ENCODE data around the gene TBC1D13.
A peak's percentile ranks its signal among the peaks of the same experiment; 100 is the strongest.

TBC1D13 gene

DNA sequence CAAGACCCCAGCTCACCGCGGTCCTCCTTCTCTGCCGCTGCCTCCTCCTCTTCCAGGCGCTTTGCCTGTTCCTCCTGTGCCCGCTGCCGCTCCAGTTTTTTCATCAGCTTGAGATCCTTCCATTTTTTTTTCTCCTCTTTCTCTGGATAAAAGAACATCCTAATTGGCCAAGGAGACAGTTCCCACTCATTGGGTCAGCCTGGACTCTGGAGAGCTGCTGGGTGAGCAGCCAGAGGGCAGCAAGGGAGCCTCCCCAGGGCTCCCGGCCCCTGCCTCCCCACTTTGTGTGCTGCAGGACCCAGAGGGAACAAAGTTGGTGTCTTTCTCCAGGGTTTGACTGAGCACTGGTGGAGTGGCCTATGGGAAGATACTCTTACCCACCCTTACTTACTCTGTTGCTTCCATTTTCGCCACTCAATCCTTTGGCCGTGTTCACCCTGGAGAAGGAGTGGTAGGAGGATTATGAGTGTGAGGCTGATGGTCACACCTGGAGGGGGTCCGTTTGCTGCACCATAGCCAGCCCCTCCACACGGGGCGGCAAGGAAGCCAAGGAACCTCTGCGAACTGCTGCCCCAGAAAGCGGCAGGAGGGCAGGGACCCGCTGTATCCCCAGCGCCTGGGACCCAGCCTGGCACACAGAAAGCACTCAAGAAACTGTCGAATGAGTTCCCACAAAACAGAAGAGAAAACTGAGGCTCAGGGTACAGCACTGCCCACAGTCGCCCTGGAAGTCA, 41.8 kb downstream of the TBC1D13 start:
- TF ChIP-seq SPI1 (IDR thresholded peaks at IDR 0.05; ENCODE audit: borderline replicate concordance, low read depth) (no peak), POLR2AphosphoS5 (IDR thresholded peaks at IDR 0.05; ENCODE audit: low read depth) (no peak), GABPA (IDR thresholded peaks at IDR 0.05; ENCODE audit: low read depth) (no peak)
- TF ChIP-seq, protein P1, sequence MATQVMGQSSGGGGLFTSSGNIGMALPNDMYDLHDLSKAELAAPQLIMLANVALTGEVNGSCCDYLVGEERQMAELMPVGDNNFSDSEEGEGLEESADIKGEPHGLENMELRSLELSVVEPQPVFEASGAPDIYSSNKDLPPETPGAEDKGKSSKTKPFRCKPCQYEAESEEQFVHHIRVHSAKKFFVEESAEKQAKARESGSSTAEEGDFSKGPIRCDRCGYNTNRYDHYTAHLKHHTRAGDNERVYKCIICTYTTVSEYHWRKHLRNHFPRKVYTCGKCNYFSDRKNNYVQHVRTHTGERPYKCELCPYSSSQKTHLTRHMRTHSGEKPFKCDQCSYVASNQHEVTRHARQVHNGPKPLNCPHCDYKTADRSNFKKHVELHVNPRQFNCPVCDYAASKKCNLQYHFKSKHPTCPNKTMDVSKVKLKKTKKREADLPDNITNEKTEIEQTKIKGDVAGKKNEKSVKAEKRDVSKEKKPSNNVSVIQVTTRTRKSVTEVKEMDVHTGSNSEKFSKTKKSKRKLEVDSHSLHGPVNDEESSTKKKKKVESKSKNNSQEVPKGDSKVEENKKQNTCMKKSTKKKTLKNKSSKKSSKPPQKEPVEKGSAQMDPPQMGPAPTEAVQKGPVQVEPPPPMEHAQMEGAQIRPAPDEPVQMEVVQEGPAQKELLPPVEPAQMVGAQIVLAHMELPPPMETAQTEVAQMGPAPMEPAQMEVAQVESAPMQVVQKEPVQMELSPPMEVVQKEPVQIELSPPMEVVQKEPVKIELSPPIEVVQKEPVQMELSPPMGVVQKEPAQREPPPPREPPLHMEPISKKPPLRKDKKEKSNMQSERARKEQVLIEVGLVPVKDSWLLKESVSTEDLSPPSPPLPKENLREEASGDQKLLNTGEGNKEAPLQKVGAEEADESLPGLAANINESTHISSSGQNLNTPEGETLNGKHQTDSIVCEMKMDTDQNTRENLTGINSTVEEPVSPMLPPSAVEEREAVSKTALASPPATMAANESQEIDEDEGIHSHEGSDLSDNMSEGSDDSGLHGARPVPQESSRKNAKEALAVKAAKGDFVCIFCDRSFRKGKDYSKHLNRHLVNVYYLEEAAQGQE (IDR thresholded peaks at IDR 0.05; ENCODE audit: insufficient replicate concordance, low read depth) = no peak
- TF ChIP-seq, protein P2, sequence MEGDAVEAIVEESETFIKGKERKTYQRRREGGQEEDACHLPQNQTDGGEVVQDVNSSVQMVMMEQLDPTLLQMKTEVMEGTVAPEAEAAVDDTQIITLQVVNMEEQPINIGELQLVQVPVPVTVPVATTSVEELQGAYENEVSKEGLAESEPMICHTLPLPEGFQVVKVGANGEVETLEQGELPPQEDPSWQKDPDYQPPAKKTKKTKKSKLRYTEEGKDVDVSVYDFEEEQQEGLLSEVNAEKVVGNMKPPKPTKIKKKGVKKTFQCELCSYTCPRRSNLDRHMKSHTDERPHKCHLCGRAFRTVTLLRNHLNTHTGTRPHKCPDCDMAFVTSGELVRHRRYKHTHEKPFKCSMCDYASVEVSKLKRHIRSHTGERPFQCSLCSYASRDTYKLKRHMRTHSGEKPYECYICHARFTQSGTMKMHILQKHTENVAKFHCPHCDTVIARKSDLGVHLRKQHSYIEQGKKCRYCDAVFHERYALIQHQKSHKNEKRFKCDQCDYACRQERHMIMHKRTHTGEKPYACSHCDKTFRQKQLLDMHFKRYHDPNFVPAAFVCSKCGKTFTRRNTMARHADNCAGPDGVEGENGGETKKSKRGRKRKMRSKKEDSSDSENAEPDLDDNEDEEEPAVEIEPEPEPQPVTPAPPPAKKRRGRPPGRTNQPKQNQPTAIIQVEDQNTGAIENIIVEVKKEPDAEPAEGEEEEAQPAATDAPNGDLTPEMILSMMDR (IDR thresholded peaks at IDR 0.05; ENCODE audit: insufficient read depth, low read length) = no peak

DNA sequence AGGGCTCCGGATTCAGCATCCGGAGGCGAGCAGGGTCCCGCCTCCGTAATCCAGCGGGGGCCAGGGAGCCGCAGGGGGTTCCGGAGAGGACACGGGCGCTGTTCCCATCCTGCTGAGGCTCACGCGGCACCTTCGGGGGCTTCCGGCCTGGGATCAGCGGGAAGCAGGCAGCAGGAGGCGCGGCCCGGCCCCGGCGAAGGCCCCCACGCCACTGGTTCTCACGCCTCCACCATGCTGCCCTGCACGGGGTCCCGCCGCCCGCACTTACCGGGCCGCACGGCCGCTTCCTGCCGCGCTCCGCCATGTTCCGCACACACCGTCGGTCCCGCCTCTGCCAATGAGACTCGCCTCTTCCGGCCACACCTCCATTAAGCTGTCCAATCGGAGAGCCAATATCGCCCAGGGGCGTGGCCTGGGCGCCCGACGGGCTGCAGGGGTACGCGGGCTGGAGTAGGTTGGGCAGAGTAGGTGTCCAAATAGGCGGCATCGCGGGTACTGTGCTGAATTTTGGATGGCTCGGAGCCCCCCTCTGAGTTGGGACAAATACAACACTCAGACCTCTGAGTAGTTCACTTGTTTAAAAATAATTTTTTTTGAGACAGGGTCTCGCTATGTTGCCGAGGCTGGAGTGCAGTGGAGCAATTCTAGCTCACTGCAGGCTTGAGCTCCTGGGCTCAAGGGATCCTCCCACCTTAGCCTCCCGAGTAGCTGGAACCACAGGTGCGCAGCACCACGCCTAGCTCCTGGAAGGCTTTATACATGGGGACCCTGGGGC, 42.6 kb downstream of the TBC1D13 start, which contains the start of gene SPOUT1:
TSS of gene SPOUT1 (minus strand) at position 318 of the 775 bp plus-strand sequence. CDS start at position 304, 14 bp downstream.
- Histone ChIP-seq H3K27me3 (ENCODE audit: insufficient read depth, poor library complexity, severe bottlenecking) (no peaks in the 10 kb centered on the region), H3K4me3 (replicated peaks; ENCODE audit: insufficient read depth, low read length) (peak within 1 kb of the TSS; percentile 93), H3K27ac (replicated peaks) (peak within 1 kb of the TSS; percentile 80)
- peak; percentile 92 to 96 for DNase-seq (ENCODE audit: low read depth in 1 of 2, low spot score in 1 of 2)
- peak; percentile 34; the same call in 1 of the 2 replicates for TF ChIP-seq GABPA (IDR thresholded peaks at IDR 0.05; ENCODE audit: low read depth)
- peak; percentile 96 for TF ChIP-seq POLR2AphosphoS5 (IDR thresholded peaks at IDR 0.05; ENCODE audit: low read depth)
- TF ChIP-seq, protein P1 (IDR thresholded peaks at IDR 0.05; ENCODE audit: insufficient replicate concordance, low read depth) = peak; percentile 26
- TF ChIP-seq, protein P2 (IDR thresholded peaks at IDR 0.05; ENCODE audit: insufficient read depth, low read length) = no peak

More for the DNA sequence above, 41.8 kb downstream of the TBC1D13 start:
- H3K27ac ChIP-seq (replicated peaks) = peak overlapping the region; percentile 80
- H3K4me3 ChIP-seq (replicated peaks; ENCODE audit: insufficient read depth, low read length) = peak overlapping the region; percentile 93
- no peak for DNase-seq (ENCODE audit: low read depth in 1 of 2, low spot score in 1 of 2)
- H3K27me3 ChIP-seq (ENCODE audit: insufficient read depth, poor library complexity, severe bottlenecking) = no peaks in the 10 kb centered on the region

DNA sequence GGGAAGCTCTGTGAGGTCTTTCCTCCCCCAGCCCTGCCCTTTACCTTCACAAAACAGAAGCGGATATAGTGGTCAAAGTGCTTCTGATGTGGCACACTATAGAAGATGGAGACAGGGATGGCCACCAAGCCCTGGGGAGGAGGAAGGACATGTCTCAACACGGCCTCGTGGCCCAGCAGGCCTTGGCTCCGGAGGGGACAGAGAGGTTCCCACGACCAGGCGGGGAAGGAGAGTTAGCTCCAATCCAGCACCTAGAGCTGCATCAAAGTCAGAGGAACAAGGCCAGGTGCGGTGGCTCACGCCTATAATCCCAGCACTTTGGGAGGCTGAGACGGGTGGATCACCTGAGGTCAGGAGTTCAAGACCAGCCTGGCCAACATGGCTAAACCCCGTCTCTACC, 46.6 kb downstream of the TBC1D13 start:
- TF ChIP-seq, protein P2 (IDR thresholded peaks at IDR 0.05; ENCODE audit: insufficient read depth, low read length) = no peak
- no peak for TF ChIP-seq SPI1 (IDR thresholded peaks at IDR 0.05; ENCODE audit: borderline replicate concordance, low read depth)
- TF ChIP-seq POLR2AphosphoS5 (IDR thresholded peaks at IDR 0.05; ENCODE audit: low read depth) = no peak
- TF ChIP-seq, protein P1 (IDR thresholded peaks at IDR 0.05; ENCODE audit: insufficient replicate concordance, low read depth) = no peak
- no peak for TF ChIP-seq GABPA (IDR thresholded peaks at IDR 0.05; ENCODE audit: low read depth)
- DNase-seq (ENCODE audit: low read depth in 1 of 2, low spot score in 1 of 2) = no peak
- no peak overlapping the region for H3K4me3 ChIP-seq (replicated peaks; ENCODE audit: insufficient read depth, low read length)
- no peaks in the 10 kb centered on the region for H3K27me3 ChIP-seq (ENCODE audit: insufficient read depth, poor library complexity, severe bottlenecking)
- H3K27ac ChIP-seq (replicated peaks) = no peak overlapping the region
